ENCODE data around the gene LNP1. TPM values are rescaled to one million over a fixed set of nuclear protein-coding genes. Genes with fewer than 3 reads are reported as not detected.
A peak's percentile ranks its signal among the peaks of the same experiment; 100 is the strongest.

Gene LNP1
- total and polyA plus RNA-seq, 2 donors from 2014 or later, result 1.7 to 4.4 TPM

DNA sequence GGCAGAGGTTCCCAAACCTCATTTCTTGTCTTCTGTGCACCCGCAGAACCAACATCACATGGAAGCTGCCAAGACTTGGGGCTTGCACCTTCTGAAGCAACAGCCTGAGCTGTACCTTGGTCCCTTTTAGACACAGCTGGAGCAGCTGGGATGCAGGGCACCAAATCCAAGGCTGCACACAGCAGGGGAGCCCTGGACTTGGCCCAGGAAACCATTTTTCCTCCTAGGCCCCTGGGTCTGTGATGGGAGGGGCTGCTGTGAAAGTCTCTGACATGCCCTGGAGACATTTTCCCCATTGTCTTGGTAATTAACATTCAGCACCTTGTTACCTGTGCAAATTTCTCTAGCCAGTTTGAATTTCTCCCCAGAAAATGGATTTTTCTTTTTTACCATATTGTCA lies 57.5 kb downstream of the LNP1 start:
- Histone ChIP-seq H3K4me1 (ENCODE audit: control insufficient read depth in 2 of 3, insufficient read depth in 2 of 3, low read depth in 1 of 3, low read length in 3 of 3) (no peaks in the 10 kb centered on the region), H3K9ac (ENCODE audit: low read length in 3 of 3) (no peak overlapping the region), H3K36me3 (ENCODE audit: control insufficient read depth in 2 of 3, insufficient read depth in 3 of 3, low read length in 3 of 3) (no peaks in the 10 kb centered on the region), H3K9me3 (ENCODE audit: control insufficient read depth in 2 of 3, insufficient read depth in 1 of 3, low read length in 3 of 3) (no peaks in the 10 kb centered on the region), H3K27ac (ENCODE audit: low read depth in 2 of 2, low read length in 2 of 2) (no peak overlapping the region), H3K4me3 (ENCODE audit: low read length in 3 of 3) (no peak overlapping the region), H3K27me3 (ENCODE audit: control insufficient read depth, insufficient read depth, low read length) (no peaks in the 10 kb centered on the region)
- TF ChIP-seq CTCF (IDR thresholded peaks at IDR 0.05; ENCODE audit: borderline replicate concordance, extremely low read depth, insufficient read depth), result no peak
- intact Hi-C loops (cut with DNase I), result no loop called here
- no peak for DNase-seq
- no peak for FAIRE-seq

GRCh38 chr3:100463002-100463401 lies 61.7 kb downstream of the LNP1 start:
- Histone ChIP-seq H3K9ac (ENCODE audit: low read length in 3 of 3) (no peak overlapping the region), H3K9me3 (ENCODE audit: control insufficient read depth in 2 of 3, insufficient read depth in 1 of 3, low read length in 3 of 3) (peaks cover 0 to 3% (median 0%) of the 10 kb centered on the region in 3 donors), H3K36me3 (ENCODE audit: control insufficient read depth in 2 of 3, insufficient read depth in 3 of 3, low read length in 3 of 3) (no peaks in the 10 kb centered on the region), H3K4me1 (ENCODE audit: control insufficient read depth in 2 of 3, insufficient read depth in 2 of 3, low read depth in 1 of 3, low read length in 3 of 3) (peaks cover 0 to 2% (median 0%) of the 10 kb centered on the region in 3 donors), H3K27me3 (ENCODE audit: control insufficient read depth, insufficient read depth, low read length) (no peaks in the 10 kb centered on the region), H3K4me3 (ENCODE audit: low read length in 3 of 3) (no peak overlapping the region), H3K27ac (ENCODE audit: low read depth in 2 of 2, low read length in 2 of 2) (no peak overlapping the region)
- TF ChIP-seq CTCF (IDR thresholded peaks at IDR 0.05; ENCODE audit: borderline replicate concordance, extremely low read depth, insufficient read depth), result peak; percentile 65
- peak in 3 of 5 donors; percentile 21 to 82 (median 56) for DNase-seq
- intact Hi-C loops (cut with DNase I), result loop anchor here (10.0 kb wide), 1 partner anchor 122 kb away; no protein-coding TSS in a partner anchor
- peak; percentile 77 for FAIRE-seq

GRCh38 chr3:100463646-100464155 lies 62.4 kb downstream of the LNP1 start:
- H3K9me3 ChIP-seq (ENCODE audit: control insufficient read depth in 2 of 3, insufficient read depth in 1 of 3, low read length in 3 of 3), result peaks cover 0 to 6% (median under 1%) of the 10 kb centered on the region in 3 donors
- no peak for DNase-seq
- H3K36me3 ChIP-seq (ENCODE audit: control insufficient read depth in 2 of 3, insufficient read depth in 3 of 3, low read length in 3 of 3), result no peaks in the 10 kb centered on the region
- H3K4me3 ChIP-seq (ENCODE audit: low read length in 3 of 3), result no peak overlapping the region
- H3K4me1 ChIP-seq (ENCODE audit: control insufficient read depth in 2 of 3, insufficient read depth in 2 of 3, low read depth in 1 of 3, low read length in 3 of 3), result peaks cover 0 to 2% (median 0%) of the 10 kb centered on the region in 3 donors
- TF ChIP-seq CTCF (IDR thresholded peaks at IDR 0.05; ENCODE audit: borderline replicate concordance, extremely low read depth, insufficient read depth), result no peak
- no peak overlapping the region for H3K27ac ChIP-seq (ENCODE audit: low read depth in 2 of 2, low read length in 2 of 2)
- no peaks in the 10 kb centered on the region for H3K27me3 ChIP-seq (ENCODE audit: control insufficient read depth, insufficient read depth, low read length)
- no peak overlapping the region for H3K9ac ChIP-seq (ENCODE audit: low read length in 3 of 3)
- intact Hi-C loops (cut with DNase I), result loop anchor here (10.0 kb wide), 1 partner anchor 121 kb away; no protein-coding TSS in a partner anchor
- no peak for FAIRE-seq

All from kidney (tissue), 14 donors.